ENCODE data around the gene RDX. TPM values are rescaled to one million over a fixed set of nuclear protein-coding genes. Genes with fewer than 3 reads are reported as not detected.
"Not testable (repeated sequence)": the region's sequence is repeated elsewhere in the genome, so short reads cannot be mapped to it uniquely, and the experiment has no call there.

Gene RDX
- total RNA-seq, 1 donor from 2014 or later, result 27.9 TPM

- H3K27ac Mint-ChIP-seq, result no peak overlapping the region
- no peak overlapping the region for H3K4me3 Mint-ChIP-seq
- no peaks in the 10 kb centered on the region for H3K9me3 Mint-ChIP-seq
- no peaks in the 10 kb centered on the region for H3K27me3 Mint-ChIP-seq
- TF ChIP-seq CTCF (IDR thresholded peaks at IDR 0.05), result no peak
- intact Hi-C loops (cut with micrococcal nuclease), result no loop called here
- ATAC-seq (ENCODE audit: low read depth) (no peak), DNase-seq (no peak)
- ChIA-PET CTCF (no interaction called here), POLR2A (no interaction called here)
- H3K4me1 Mint-ChIP-seq, result peaks cover 13% of the 10 kb centered on the region
- H3K36me3 Mint-ChIP-seq (ENCODE audit: low read depth), result no peaks in the 10 kb centered on the region
Measured at GRCh38 chr11:110308071-110308470, 11.7 kb upstream of the RDX start.

- H3K27me3 Mint-ChIP-seq; intact Hi-C loops (cut with micrococcal nuclease); H3K9me3 Mint-ChIP-seq; DNase-seq; H3K36me3 Mint-ChIP-seq (ENCODE audit: low read depth); ATAC-seq (ENCODE audit: low read depth); H3K27ac Mint-ChIP-seq; H3K4me1 Mint-ChIP-seq; POLR2A ChIA-PET; H3K4me3 Mint-ChIP-seq; CTCF ChIA-PET: not testable (repeated sequence)
Measured at GRCh38 chr11:110306019-110306388, 9.6 kb upstream of the RDX start.

GRCh38 chr11:110305169-110306018 is 9.0 kb upstream of the RDX start:
- no peak for TF ChIP-seq CTCF (IDR thresholded peaks at IDR 0.05)
- intact Hi-C loops (cut with micrococcal nuclease), result no loop called here
- Mint-ChIP-seq H3K9me3 (no peaks in the 10 kb centered on the region), H3K4me1 (no peaks in the 10 kb centered on the region), H3K27ac (no peak overlapping the region), H3K27me3 (no peaks in the 10 kb centered on the region), H3K36me3 (ENCODE audit: low read depth) (no peaks in the 10 kb centered on the region), H3K4me3 (no peak overlapping the region)
- CTCF ChIA-PET, result no interaction called here
- ATAC-seq (ENCODE audit: low read depth) (no peak), DNase-seq (no peak)
- POLR2A ChIA-PET, result interaction anchor here (0.5 kb wide), 1 partner anchor 1062 kb away, joined by 3 read pairs; no protein-coding TSS in a partner anchor

- H3K27ac Mint-ChIP-seq, result no peak overlapping the region
- DNase-seq (no peak), ATAC-seq (ENCODE audit: low read depth) (no peak)
- ChIA-PET CTCF (no interaction called here), POLR2A (no interaction called here)
- no peaks in the 10 kb centered on the region for H3K9me3 Mint-ChIP-seq
- no peak for TF ChIP-seq CTCF (IDR thresholded peaks at IDR 0.05)
- H3K4me1 Mint-ChIP-seq, result no peaks in the 10 kb centered on the region
- no peaks in the 10 kb centered on the region for H3K36me3 Mint-ChIP-seq (ENCODE audit: low read depth)
- no peaks in the 10 kb centered on the region for H3K27me3 Mint-ChIP-seq
- H3K4me3 Mint-ChIP-seq, result no peak overlapping the region
- intact Hi-C loops (cut with micrococcal nuclease), result no loop called here
Measured at GRCh38 chr11:110303414-110303826, 7.0 kb upstream of the RDX start.

DNA sequence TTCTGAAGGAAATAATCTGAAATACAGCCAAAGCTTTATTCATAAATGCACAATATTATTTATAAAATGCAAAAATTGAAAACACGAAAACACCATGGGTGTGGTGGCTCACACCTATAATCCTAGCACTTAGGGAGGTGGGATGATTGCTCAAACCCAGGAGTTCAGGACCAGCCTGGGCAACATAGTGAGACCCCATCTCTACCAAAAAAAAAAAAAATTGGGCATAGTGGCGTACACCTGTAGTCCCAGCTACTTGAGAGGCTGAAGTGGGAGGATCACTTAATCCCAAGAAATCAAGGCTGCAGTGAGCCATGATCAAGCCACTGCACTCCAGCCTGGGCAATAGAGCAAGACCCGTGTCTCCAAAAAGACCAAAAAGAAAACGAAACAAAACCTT is 5.2 kb upstream of the RDX start:
- no peak for DNase-seq
- Mint-ChIP-seq H3K27me3 (no peaks in the 10 kb centered on the region), H3K27ac (no peak overlapping the region), H3K9me3 (no peaks in the 10 kb centered on the region), H3K36me3 (ENCODE audit: low read depth) (no peaks in the 10 kb centered on the region), H3K4me1 (peaks cover 9% of the 10 kb centered on the region), H3K4me3 (no peak overlapping the region)
- no peak for TF ChIP-seq CTCF (IDR thresholded peaks at IDR 0.05)
- CTCF ChIA-PET, result no interaction called here
- POLR2A ChIA-PET, result no interaction called here
- no peak for ATAC-seq (ENCODE audit: low read depth)
- intact Hi-C loops (cut with micrococcal nuclease), result no loop called here

DNA sequence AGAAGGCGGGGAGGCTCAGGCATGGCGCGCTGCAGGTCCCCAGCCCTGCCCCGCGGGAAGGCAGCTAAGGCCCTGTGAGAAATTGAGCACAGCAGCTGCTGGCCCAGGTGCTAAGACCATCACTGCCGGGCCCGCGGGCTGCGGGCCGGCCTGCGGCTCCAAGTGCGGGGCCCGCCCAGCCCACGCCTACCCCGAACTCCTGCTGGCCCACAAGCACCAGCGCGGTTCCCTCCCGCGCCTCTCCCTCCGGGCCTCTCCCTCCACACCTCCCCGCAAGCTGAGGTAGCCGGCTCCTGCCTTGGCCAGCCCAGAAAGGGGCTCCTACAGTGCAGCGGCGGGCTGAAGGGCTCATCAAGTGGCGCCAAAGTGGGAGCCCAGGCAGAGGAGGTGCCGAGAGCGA is 4.6 kb upstream of the RDX start:
- DNase-seq (no peak), ATAC-seq (ENCODE audit: low read depth) (no peak)
- H3K27ac Mint-ChIP-seq, result no peak overlapping the region
- peaks cover 9% of the 10 kb centered on the region for H3K4me1 Mint-ChIP-seq
- intact Hi-C loops (cut with micrococcal nuclease), result no loop called here
- H3K27me3 Mint-ChIP-seq, result no peaks in the 10 kb centered on the region
- H3K4me3 Mint-ChIP-seq, result no peak overlapping the region
- POLR2A ChIA-PET, result no interaction called here
- CTCF ChIA-PET, result no interaction called here
- no peak for TF ChIP-seq CTCF (IDR thresholded peaks at IDR 0.05)
- no peaks in the 10 kb centered on the region for H3K9me3 Mint-ChIP-seq
- H3K36me3 Mint-ChIP-seq (ENCODE audit: low read depth), result no peaks in the 10 kb centered on the region

All from activated B cell treated with CpG ODN at 0.5 μM for 24 hours (primary cell).